H9 (cell line): ENCODE data around the gene NFE2L3. TPM values are rescaled to one million over a fixed set of nuclear protein-coding genes. Genes with fewer than 3 reads are reported as not detected.

ENCODE experiments used
- DNase-seq: peaks from one replicate; pipeline ENCODE4 v3.0.0-alpha.2; 2017
- H2AFZ ChIP-seq: one replicate; pipeline ENCODE4 v1.6.1; 2013; ENCODE audit warnings: mild to moderate bottlenecking, low read length, control low read depth, moderate library complexity
- H2AK5ac ChIP-seq: 2 replicates; pipeline ENCODE4 v1.6.1; 2013; ENCODE audit warnings: low read length, control low read depth, mixed read lengths; ENCODE audit not compliant: insufficient read length
- H2BK120ac ChIP-seq: one replicate; pipeline ENCODE4 v1.6.1; 2013; ENCODE audit warnings: low read depth, mild to moderate bottlenecking, low read length, control low read depth, inconsistent platforms; ENCODE audit not compliant: poor library complexity, severe bottlenecking
- H2BK12ac ChIP-seq: 2 replicates; pipeline ENCODE4 v1.6.1; 2013; ENCODE audit warnings: low read length, control low read depth, mixed read lengths, low read depth; ENCODE audit not compliant: insufficient read length
- H2BK15ac ChIP-seq: 2 replicates; pipeline ENCODE4 v1.6.1; 2013; ENCODE audit warnings: low read depth, low read length, control low read depth
- H2BK20ac ChIP-seq: one replicate; pipeline ENCODE4 v1.6.1; 2013; ENCODE audit warnings: low read depth, mild to moderate bottlenecking, low read length, control low read depth, inconsistent platforms; ENCODE audit not compliant: poor library complexity, severe bottlenecking
- H2BK5ac ChIP-seq: 2 replicates; pipeline ENCODE4 v1.6.1; 2013; ENCODE audit warnings: low read length, control low read depth, mixed read lengths; ENCODE audit not compliant: insufficient read length
- H3K14ac ChIP-seq: 2 replicates; pipeline ENCODE4 v1.6.1; 2013; ENCODE audit warnings: low read length, control low read depth; ENCODE audit not compliant: insufficient read depth
- H3K18ac ChIP-seq: 2 replicates; pipeline ENCODE4 v1.6.1; 2013; ENCODE audit warnings: low read depth, mild to moderate bottlenecking, mixed read lengths, low read length, control low read depth; ENCODE audit not compliant: insufficient read length
- H3K23ac ChIP-seq: 2 replicates; pipeline ENCODE4 v1.6.1; 2013; ENCODE audit warnings: low read length, control low read depth, mixed read lengths, low read depth; ENCODE audit not compliant: insufficient read length
- H3K23me2 ChIP-seq: 2 replicates; pipeline ENCODE4 v1.6.1; 2013; ENCODE audit warnings: low read depth, mild to moderate bottlenecking, mixed read lengths, low read length, control low read depth; ENCODE audit not compliant: insufficient read length, poor library complexity, severe bottlenecking
- H3K27ac ChIP-seq: 2 replicates; pipeline ENCODE4 v1.5.1; 2013; ENCODE audit warnings: low read length, control low read depth, mixed read lengths, low read depth; ENCODE audit not compliant: insufficient read length
- H3K27me3 ChIP-seq: 2 replicates; pipeline ENCODE4 v1.6.1; 2013; ENCODE audit warnings: low read length, control low read depth, inconsistent platforms; ENCODE audit not compliant: insufficient read depth
- H3K4ac ChIP-seq: 2 replicates; pipeline ENCODE4 v1.6.1; 2013; ENCODE audit warnings: low read depth, mild to moderate bottlenecking, control low read depth, inconsistent platforms, low read length, moderate library complexity
- H3K4me1 ChIP-seq: 2 replicates; pipeline ENCODE4 v1.6.1; 2013; ENCODE audit warnings: low read length, control low read depth, inconsistent platforms; ENCODE audit not compliant: insufficient read depth
- H3K4me2 ChIP-seq: 2 replicates; pipeline ENCODE4 v1.6.1; 2013; ENCODE audit warnings: low read length, control low read depth, mixed read lengths; ENCODE audit not compliant: insufficient read length, insufficient read depth
- H3K56ac ChIP-seq: 2 replicates; pipeline ENCODE4 v1.6.1; 2013; ENCODE audit warnings: low read depth, mild to moderate bottlenecking, mixed read lengths, low read length, control low read depth; ENCODE audit not compliant: insufficient read length
- H3K79me1 ChIP-seq: 2 replicates; pipeline ENCODE4 v1.6.1; 2013; ENCODE audit warnings: low read depth, mild to moderate bottlenecking, moderate library complexity, low read length, control low read depth, inconsistent platforms; ENCODE audit not compliant: insufficient read depth, poor library complexity, severe bottlenecking
- H3K79me2 ChIP-seq: 2 replicates; pipeline ENCODE4 v1.6.1; 2013; ENCODE audit warnings: low read length, control low read depth, inconsistent platforms; ENCODE audit not compliant: insufficient read depth
- H3K9ac ChIP-seq: 2 replicates; pipeline ENCODE4 v1.6.1; 2013; ENCODE audit warnings: low read length, control low read depth, mixed read lengths; ENCODE audit not compliant: insufficient read length; ENCODE audit errors: extremely low read depth
- H3K9me3 ChIP-seq: one replicate; pipeline ENCODE4 v1.6.1; 2013; ENCODE audit warnings: low read depth, low read length, inconsistent platforms; ENCODE audit not compliant: control insufficient read depth
- H3T11ph ChIP-seq: one replicate; pipeline ENCODE4 v1.6.1; 2013; ENCODE audit warnings: mild to moderate bottlenecking, low read length, control low read depth, inconsistent platforms
- H4K20me1 ChIP-seq: one replicate; pipeline ENCODE4 v1.6.1; 2013; ENCODE audit not compliant: control insufficient read depth, insufficient read length, insufficient read depth
- H4K5ac ChIP-seq: 2 replicates; pipeline ENCODE4 v1.6.1; 2013; ENCODE audit warnings: low read depth, mild to moderate bottlenecking, mixed read lengths, low read length, control low read depth; ENCODE audit not compliant: insufficient read length
- H4K8ac ChIP-seq: replicated peaks from 2 replicates; pipeline ENCODE4 v1.6.1; 2013; ENCODE audit warnings: low read length, control low read depth, mixed read lengths, low read depth; ENCODE audit not compliant: insufficient read length
- H4K91ac ChIP-seq: 2 replicates; pipeline ENCODE4 v1.6.1; 2013; ENCODE audit warnings: low read depth, mild to moderate bottlenecking, moderate library complexity, mixed read lengths, low read length, control low read depth; ENCODE audit not compliant: insufficient read length
- H3K27ac Mint-ChIP-seq, 3 experiments: 2 replicates in 2 of 3; 3 replicates in 1 of 3; pipeline ENCODE4 v1.8.0; 2020 to 2021; ENCODE audit warnings: mixed read lengths in 3 of 3, mild to moderate bottlenecking in 1 of 3, moderate library complexity in 1 of 3
- H3K27me3 Mint-ChIP-seq: 2 replicates; pipeline ENCODE4 v1.8.0; 2021; ENCODE audit warnings: low read depth, mild to moderate bottlenecking, moderate library complexity, mixed read lengths
- H3K36me3 Mint-ChIP-seq, 3 experiments: 2 replicates in 2 of 3; 3 replicates in 1 of 3; pipeline ENCODE4 v1.8.0; 2020 to 2021; ENCODE audit warnings: low read depth in 3 of 3, mixed read lengths in 3 of 3; ENCODE audit not compliant: insufficient read depth in 1 of 3
- H3K4me1 Mint-ChIP-seq, 2 experiments: 2 replicates each; pipeline ENCODE4 v1.8.0; 2020; ENCODE audit warnings: mixed read lengths in 2 of 2
- H3K4me3 Mint-ChIP-seq, 2 experiments: 2 replicates in 1 of 2; 3 replicates in 1 of 2; pipeline ENCODE4 v1.8.0; 2020 to 2021; ENCODE audit warnings: mild to moderate bottlenecking in 2 of 2, mixed read lengths in 2 of 2, moderate library complexity in 1 of 2
- H3K9me3 Mint-ChIP-seq, 2 experiments: 2 replicates in 1 of 2; 3 replicates in 1 of 2; pipeline ENCODE4 v1.8.0; 2020; ENCODE audit warnings: mild to moderate bottlenecking in 2 of 2, mixed read lengths in 2 of 2, moderate library complexity in 1 of 2
- CTCF ChIP-seq: fragments of 200-600 bp; sonication (generic); conservative IDR thresholded peaks from 3 replicates; pipeline ENCODE4 v1.8.0; 2021; ENCODE audit warnings: antibody characterized with exemption, mild to moderate bottlenecking
- WGBS: extraction: QIAGEN DNeasy Blood & Tissue Kit; methylation state at CpG from one replicate; pipeline ENCODE4 v1.1.7; 2013; ENCODE audit warnings: missing lambda C conversion rate, low lambda C conversion rate, mixed read lengths; ENCODE audit not compliant: insufficient read length; ENCODE audit errors: extremely low coverage; 5-methylcytosine and 5-hydroxymethylcytosine counted together
- total RNA-seq: library from RNA; stranded (reverse); gene quantifications from 2 replicates; pipeline ENCODE4 v1.2.1, GENCODE V29; 2021

Gene NFE2L3
- total RNA-seq, 1 experiment from 2014 or later = 46.9 TPM

- Histone ChIP-seq H3K9ac (no peak overlapping the region), H4K8ac (no peak overlapping the region), H3K14ac (no peak overlapping the region), H2AFZ (no peak overlapping the region), H3K18ac (no peak overlapping the region), H3K9me3 (no peaks in the 10 kb centered on the region), H4K20me1 (no peaks in the 10 kb centered on the region), H4K91ac (no peak overlapping the region), H3K56ac (no peak overlapping the region), H3K79me1 (peaks cover 3% of the 10 kb centered on the region), H2BK12ac (no peak overlapping the region), H3K4ac (no peak overlapping the region), H4K5ac (no peak overlapping the region), H2BK15ac (no peak overlapping the region), H3K27me3 (no peaks in the 10 kb centered on the region), H3K4me1 (no peaks in the 10 kb centered on the region), H2BK120ac (no peak overlapping the region), H2AK5ac (no peak overlapping the region), H3K23ac (no peak overlapping the region), H3K27ac (no peak overlapping the region), H2BK20ac (no peak overlapping the region), H3K23me2 (no peaks in the 10 kb centered on the region), H3T11ph (no peak overlapping the region), H3K4me2 (no peak overlapping the region), H2BK5ac (no peak overlapping the region), H3K79me2 (peaks cover 17% of the 10 kb centered on the region)
- Mint-ChIP-seq H3K4me3 (peak overlapping the region in 1 of 2 experiments; percentile 12; a peak in 1 of 5 replicates), H3K36me3 (peaks cover 72 to 93% (median 80%) of the 10 kb centered on the region in 3 experiments), H3K27me3 (no peaks in the 10 kb centered on the region; the same call in 1 of the 2 replicates), H3K27ac (peak overlapping the region in 1 of 3 experiments; percentile 92; a peak in 2 of 7 replicates), H3K9me3 (0 out of 5 replicates have a peak, but pooled peaks cover 0 to 2% of the 10 kb centered on the region in 2 experiments), H3K4me1 (peaks cover 36 to 53% of the 10 kb centered on the region in 2 experiments)
- WGBS = no CpG with 5 or more reads among the region's 1 CpG
- TF ChIP-seq CTCF = no peak
- no peak for DNase-seq
These were observed 40.0 kb downstream of the NFE2L3 start for GRCh38 chr7:26191974-26192479.
